ENCODE results near the gene RPA3.

- TF ChIP-seq CTCF (IDR thresholded peaks at IDR 0.05) (no peak), POLR2A (IDR thresholded peaks at IDR 0.05) (no peak)
These were observed 100.9 kb downstream of the RPA3 start for GRCh38 chr7:7617550-7617949.

Measured in right lobe of liver (tissue), 4 donors.